GM20000 (cell line): Measurements from ENCODE around the gene EIF4G3.

Experiments used
- DNase-seq: peaks from one replicate; pipeline ENCODE4 v3.0.0; 2012; ENCODE audit warnings: low spot score
- CTCF ChIP-seq: IDR thresholded peaks from 2 replicates; pipeline ENCODE4 v1.5.1; 2012; ENCODE audit warnings: mild to moderate bottlenecking, control low read depth; ENCODE audit errors: extremely low read depth, missing control alignments

Gene EIF4G3

GRCh38 chr1:20891091-20891490 is 285.6 kb downstream of the EIF4G3 start:
- no peak for DNase-seq
- no peak for TF ChIP-seq CTCF

- TF ChIP-seq CTCF: no peak
- DNase-seq: no peak
Observed at GRCh38 chr1:20887246-20887645, 289.5 kb downstream of the EIF4G3 start.

- no peak for DNase-seq
- no peak for TF ChIP-seq CTCF
Observed at GRCh38 chr1:20885121-20885520, 291.6 kb downstream of the EIF4G3 start.

GRCh38 chr1:20884513-20884912 is 292.2 kb downstream of the EIF4G3 start:
- TF ChIP-seq CTCF: no peak

GRCh38 chr1:20883766-20884165 is 292.9 kb downstream of the EIF4G3 start:
- no peak for DNase-seq
- no peak for TF ChIP-seq CTCF

More at GRCh38 chr1:20884513-20884912, 292.2 kb downstream of the EIF4G3 start:
- DNase-seq: no peak

- DNase-seq: no peak
- TF ChIP-seq CTCF: no peak
Observed at GRCh38 chr1:20882837-20883236, 293.9 kb downstream of the EIF4G3 start.

- no peak for DNase-seq
- no peak for TF ChIP-seq CTCF
Observed at GRCh38 chr1:20878799-20879198, 297.9 kb downstream of the EIF4G3 start.
